A549 treated with CpdA at 1 μM for 4 hours (cell line): ENCODE results near the gene SIPA1. TPM values are rescaled to one million over a fixed set of nuclear protein-coding genes. Genes with fewer than 3 reads are reported as not detected.

ENCODE experiments used
- total RNA-seq: library from RNA; stranded (reverse); fragments of 200-300 nt; extraction: Qiagen RNA extraction; gene quantifications from 5 replicates; pipeline ENCODE4 v1.2.3, GENCODE V29; 2022; ENCODE audit warnings: low read depth

SIPA1 gene, protein sequence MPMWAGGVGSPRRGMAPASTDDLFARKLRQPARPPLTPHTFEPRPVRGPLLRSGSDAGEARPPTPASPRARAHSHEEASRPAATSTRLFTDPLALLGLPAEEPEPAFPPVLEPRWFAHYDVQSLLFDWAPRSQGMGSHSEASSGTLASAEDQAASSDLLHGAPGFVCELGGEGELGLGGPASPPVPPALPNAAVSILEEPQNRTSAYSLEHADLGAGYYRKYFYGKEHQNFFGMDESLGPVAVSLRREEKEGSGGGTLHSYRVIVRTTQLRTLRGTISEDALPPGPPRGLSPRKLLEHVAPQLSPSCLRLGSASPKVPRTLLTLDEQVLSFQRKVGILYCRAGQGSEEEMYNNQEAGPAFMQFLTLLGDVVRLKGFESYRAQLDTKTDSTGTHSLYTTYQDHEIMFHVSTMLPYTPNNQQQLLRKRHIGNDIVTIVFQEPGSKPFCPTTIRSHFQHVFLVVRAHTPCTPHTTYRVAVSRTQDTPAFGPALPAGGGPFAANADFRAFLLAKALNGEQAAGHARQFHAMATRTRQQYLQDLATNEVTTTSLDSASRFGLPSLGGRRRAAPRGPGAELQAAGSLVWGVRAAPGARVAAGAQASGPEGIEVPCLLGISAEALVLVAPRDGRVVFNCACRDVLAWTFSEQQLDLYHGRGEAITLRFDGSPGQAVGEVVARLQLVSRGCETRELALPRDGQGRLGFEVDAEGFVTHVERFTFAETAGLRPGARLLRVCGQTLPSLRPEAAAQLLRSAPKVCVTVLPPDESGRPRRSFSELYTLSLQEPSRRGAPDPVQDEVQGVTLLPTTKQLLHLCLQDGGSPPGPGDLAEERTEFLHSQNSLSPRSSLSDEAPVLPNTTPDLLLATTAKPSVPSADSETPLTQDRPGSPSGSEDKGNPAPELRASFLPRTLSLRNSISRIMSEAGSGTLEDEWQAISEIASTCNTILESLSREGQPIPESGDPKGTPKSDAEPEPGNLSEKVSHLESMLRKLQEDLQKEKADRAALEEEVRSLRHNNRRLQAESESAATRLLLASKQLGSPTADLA
- 8.2 to 22.4 TPM (median 21.4 TPM) in 5 replicates for total RNA-seq

DNA sequence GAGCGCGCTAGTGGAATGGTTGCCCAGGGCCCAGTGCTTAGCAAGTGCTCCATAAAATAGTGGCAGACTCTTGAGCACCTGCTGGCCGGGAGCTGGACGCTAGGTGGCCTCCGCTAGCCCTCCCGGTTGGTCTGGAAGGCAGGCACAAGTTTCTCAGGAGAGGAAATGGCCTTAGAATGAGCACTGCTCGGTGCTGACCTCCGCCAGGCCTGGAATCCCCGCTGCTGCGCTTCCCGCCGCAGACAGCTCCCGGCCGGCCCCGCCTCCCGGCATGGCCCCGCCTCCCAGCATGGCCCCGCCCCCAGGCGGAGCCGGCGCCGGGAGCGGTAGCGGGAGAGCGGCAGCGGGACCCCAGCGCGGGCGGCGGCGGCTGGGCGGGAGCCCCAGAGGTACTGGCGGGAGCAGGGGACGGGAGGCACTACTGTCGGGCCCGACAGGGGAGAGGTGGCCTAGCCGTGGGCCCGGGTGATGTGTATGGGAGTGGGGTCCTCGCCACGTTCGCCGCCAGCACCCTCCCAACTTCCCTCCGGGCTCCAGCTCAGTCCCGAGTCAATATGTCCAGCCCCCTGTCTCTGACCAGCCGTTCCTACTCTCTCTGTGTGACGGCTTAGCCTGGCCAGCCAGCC lies at the start of gene SIPA1:
SIPA1 (plus strand) TSS at position 308 of the 626 bp plus-strand sequence. CDS start 2,821 bp downstream, outside the sequence.

DNA sequence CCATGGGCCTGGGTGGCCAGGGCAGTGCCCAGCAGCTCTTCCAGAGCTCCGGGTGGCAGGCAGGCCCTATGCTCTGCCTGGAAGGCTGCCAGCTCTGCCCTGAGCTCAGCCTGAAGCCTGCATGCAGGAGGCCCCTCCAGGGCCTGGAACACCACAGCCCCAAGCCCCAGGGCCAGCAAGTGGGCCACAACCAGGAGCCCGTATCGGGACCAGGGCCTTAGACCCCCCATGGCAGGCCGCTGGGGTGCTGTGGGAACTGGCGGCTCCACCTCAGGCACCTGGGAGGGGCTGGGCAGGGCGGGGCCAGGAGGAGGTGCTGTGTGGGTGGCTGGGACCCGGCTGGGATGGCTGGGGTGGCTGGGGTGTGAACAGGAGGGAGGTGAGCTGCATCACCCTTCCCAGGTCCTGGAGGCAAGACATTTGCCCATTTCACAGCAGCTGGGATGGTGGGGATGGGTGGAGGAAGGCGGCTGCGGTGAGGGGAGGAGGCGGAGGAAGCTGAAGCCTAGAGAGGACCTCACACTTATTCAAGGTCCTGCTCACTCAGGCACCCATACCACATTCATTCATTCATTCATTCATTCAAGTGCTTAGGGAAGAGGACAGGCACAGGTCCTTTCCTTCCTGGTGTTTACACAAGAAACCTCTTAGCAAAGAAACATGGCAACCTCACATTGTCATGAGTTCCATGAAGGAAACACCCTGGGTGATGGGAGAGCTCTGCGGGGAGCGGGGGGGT lies 42.2 kb upstream of the SIPA1 start, which contains the start of gene KCNK7:
KCNK7 (minus strand) TSS at position 258 of the 739 bp plus-strand sequence; CDS start at position 230, 28 bp downstream.

DNA sequence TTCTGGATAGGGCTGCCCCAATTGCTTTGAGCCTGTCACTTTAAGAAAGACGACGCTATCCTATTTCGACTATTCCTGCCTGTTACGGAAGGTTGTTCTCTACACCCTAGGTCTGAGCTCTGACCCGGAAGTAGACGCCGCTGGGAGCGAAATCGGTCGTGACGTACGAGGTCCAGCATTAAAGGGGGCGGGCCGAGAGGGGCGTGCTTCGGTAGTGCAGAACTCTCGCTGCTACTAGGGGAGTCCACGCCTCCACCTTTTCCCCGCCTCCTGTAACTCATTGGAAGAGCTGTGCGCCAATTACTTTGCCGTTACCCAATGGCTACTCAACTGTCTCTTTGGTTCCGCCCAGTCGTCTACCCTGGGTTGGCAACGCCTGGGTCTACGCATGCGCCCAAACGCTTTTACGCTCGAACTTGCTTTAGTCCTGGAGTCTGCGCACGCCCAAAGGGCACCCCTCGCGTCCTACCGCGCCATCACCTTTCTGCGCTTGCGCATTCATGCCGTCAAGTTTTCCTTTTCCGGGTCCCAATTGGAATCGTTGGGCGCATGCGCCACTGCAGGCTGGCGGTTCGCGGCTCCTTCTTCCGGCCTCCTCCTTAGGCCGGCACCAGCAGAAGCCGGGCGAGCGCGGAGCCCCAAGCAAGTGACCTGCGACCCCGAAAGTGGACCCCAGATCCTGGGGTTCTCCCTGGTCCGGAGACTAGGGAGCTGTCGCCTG lies 22.5 kb upstream of the SIPA1 start, which contains the start of gene PCNX3:
PCNX3 (plus strand) TSS at position 548 of the 721 bp plus-strand sequence. CDS start 536 bp downstream, outside the sequence.

DNA sequence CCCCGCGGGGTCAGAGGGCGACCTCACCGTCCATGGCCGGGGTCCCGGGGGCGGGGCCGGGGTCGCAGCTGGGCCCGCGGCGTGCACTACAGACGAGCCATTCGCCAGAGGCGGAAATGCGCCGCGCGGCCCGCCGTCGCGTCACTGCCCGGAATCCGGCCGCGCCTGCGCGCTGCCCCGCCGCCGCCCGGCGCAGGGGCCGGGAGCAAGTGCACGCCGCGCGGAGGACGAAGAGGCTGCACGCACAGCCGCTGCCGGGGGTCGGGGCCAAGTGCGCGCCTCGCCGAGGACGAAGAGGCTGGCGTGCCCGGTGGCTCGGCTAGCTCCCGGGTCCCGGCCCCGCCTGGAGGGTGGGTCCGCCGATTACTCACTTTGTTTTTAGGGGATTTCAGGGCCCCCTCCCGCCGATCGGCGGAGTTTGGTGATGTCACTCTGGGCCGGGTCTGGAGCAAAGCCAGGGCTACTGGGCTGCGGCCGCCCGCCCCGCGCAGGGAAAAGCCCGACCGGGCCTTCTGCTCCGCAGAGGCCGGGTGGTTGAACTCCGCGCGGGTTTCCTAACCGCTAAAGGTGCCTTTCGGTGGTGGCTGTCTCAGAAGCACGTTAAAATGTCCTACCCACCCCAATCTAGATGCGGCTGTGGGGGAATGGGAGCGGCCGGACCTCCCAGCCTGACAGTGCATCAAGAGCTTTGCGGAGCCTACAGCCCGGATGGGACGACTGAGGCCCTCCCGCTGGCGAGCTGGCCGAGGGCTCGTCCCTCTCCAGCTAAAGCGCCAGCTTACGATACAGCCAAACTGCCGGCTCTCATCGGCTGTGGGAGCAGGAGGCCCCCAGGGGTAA lies 25.1 kb downstream of the SIPA1 start, which contains the start of gene RELA:
RELA (minus strand) TSS at position 118 of the 840 bp plus-strand sequence; CDS start at position 34, 84 bp downstream.

Other genes with a start within 250 kb of the SIPA1 start
- 153 to 258 TPM (median 188 TPM) in 5 replicates for gene NEAT1, start 215.3 kb upstream of the SIPA1 start, total RNA-seq
- gene MALAT1, start 139.1 kb upstream of the SIPA1 start, total RNA-seq, result 39.4 to 90.9 TPM (median 58.6 TPM) in 5 replicates
- gene SCYL1, start 113.0 kb upstream of the SIPA1 start, total RNA-seq, result 49.8 to 64.2 TPM (median 61.8 TPM) in 5 replicates
- 98.2 to 144 TPM (median 118 TPM) in 5 replicates for gene LTBP3, start 79.7 kb upstream of the SIPA1 start, total RNA-seq
- 70.0 to 81.9 TPM (median 77.0 TPM) in 5 replicates for gene ZNRD2, start 67.6 kb upstream of the SIPA1 start, total RNA-seq
- 25.5 to 56.2 TPM (median 53.5 TPM) in 5 replicates for gene FAM89B, start 65.6 kb upstream of the SIPA1 start, total RNA-seq
- gene EHBP1L1, start 62.0 kb upstream of the SIPA1 start, total RNA-seq, result 30.8 to 48.3 TPM (median 46.0 TPM) in 5 replicates
- gene KCNK7, start 42.3 kb upstream of the SIPA1 start, total RNA-seq, result 0.45 to 1.1 TPM (median 0.59 TPM) in 5 replicates
- gene MAP3K11, start 23.9 kb upstream of the SIPA1 start, total RNA-seq, result 36.8 to 60.0 TPM (median 53.5 TPM) in 5 replicates
- 28.5 to 41.2 TPM (median 36.9 TPM) in 5 replicates for gene PCNX3, start 22.3 kb upstream of the SIPA1 start, total RNA-seq
- 66.9 to 84.3 TPM (median 79.5 TPM) in 5 replicates for gene RELA, start 24.8 kb downstream of the SIPA1 start, total RNA-seq
- gene KAT5, start 74.2 kb downstream of the SIPA1 start, total RNA-seq, result 38.5 to 51.3 TPM (median 50.2 TPM) in 5 replicates
- 32.5 to 54.6 TPM (median 48.4 TPM) in 5 replicates for gene RNASEH2C, start 82.7 kb downstream of the SIPA1 start, total RNA-seq
- 8.6 to 13.0 TPM (median 11.2 TPM) in 5 replicates for gene AP5B1, start 142.9 kb downstream of the SIPA1 start, total RNA-seq
- 0.02 to 0.08 TPM (median 0.06 TPM) in 3 of 5 replicates, not detected in the others for gene OVOL1, start 149.0 kb downstream of the SIPA1 start, total RNA-seq
- gene SNX32, start 195.9 kb downstream of the SIPA1 start, total RNA-seq, result 0.05 to 0.19 TPM (median 0.07 TPM) in 4 of 5 replicates, not detected in the other
- 1,786 to 2,400 TPM (median 2,293 TPM) in 5 replicates for gene CFL1, start 220.1 kb downstream of the SIPA1 start, total RNA-seq
- 25.0 to 36.6 TPM (median 33.2 TPM) in 5 replicates for gene MUS81, start 222.3 kb downstream of the SIPA1 start, total RNA-seq
- 0.71 to 1.1 TPM (median 0.85 TPM) in 5 replicates for gene EFEMP2, start 234.7 kb downstream of the SIPA1 start, total RNA-seq
- 0.10 TPM in 1 of 5 replicates, not detected in the others for gene CTSW, start 241.7 kb downstream of the SIPA1 start, total RNA-seq